K562 (cell line): ENCODE results near the gene BCL2L13. TPM values are rescaled to one million over a fixed set of nuclear protein-coding genes. Genes with fewer than 3 reads are reported as not detected.

Experiments
- ATAC-seq: fragments of 200-7000 bp; cut with Tn5 transposase; 3 replicates; pipeline ENCODE4 v1.9.1; 2020; ENCODE audit warnings: moderate library complexity
- BruUV-seq: library from RNA; stranded (reverse); fragments of 400-500 nt; replicated peaks from 2 replicates; lab custom pipeline; 2021; lab: Mats Ljungman, UMichigan
- CTCF ChIA-PET: fragments of 300-600 bp; formaldehyde crosslinking; extraction: SDS; loops from one replicate; lab custom pipeline; 2021; ENCODE audit warnings: low intra/inter-chr PET ratio; lab: Yijun Ruan, JAX
- POLR2A ChIA-PET: fragments of 300-600, 350-650 bp; sonication (Branson Sonifier 250); formaldehyde crosslinking; extraction: SDS; loops from one replicate; lab custom pipeline; 2021; ENCODE audit warnings: antibody characterized with exemption, inconsistent platforms; lab: Yijun Ruan, JAX
- DNase-seq, 4 experiments: peaks; one replicate each; pipeline versions ENCODE4 v3.0.0 to v3.0.0-alpha.2; 2011 to 2018; ENCODE audit warnings: low spot score in 3 of 4, mixed read lengths in 3 of 4; ENCODE audit errors: extremely low read depth in 1 of 4
- FAIRE-seq: peaks from 2 replicates; lab custom pipeline; 2011; peaks lifted over from hg19 to GRCh38; lab: Jason Lieb, UNC
- H2AFZ ChIP-seq: 2 replicates; pipeline ENCODE4 v1.6.0; 2011; ENCODE audit warnings: low read depth, low read length, control low read depth, inconsistent platforms
- H3K27ac ChIP-seq: fragments of 200-600 bp; 3 replicates; pipeline ENCODE4 v1.8.0; 2011; ENCODE audit warnings: low read depth, mild to moderate bottlenecking, control low read depth, inconsistent platforms, low read length, moderate library complexity, mixed read lengths; ENCODE audit errors: extremely low read depth
- H3K27me3 ChIP-seq, 2 experiments: fragments of 300-600 bp in 1 of 2; 2 replicates in 1 of 2; 3 replicates in 1 of 2; pipeline versions ENCODE4 v1.6.0 to v1.8.0; 2011; ENCODE audit warnings: inconsistent platforms in 2 of 2, low read length in 2 of 2, mild to moderate bottlenecking in 1 of 2, mixed read lengths in 1 of 2, moderate library complexity in 1 of 2; ENCODE audit not compliant: control insufficient read depth in 2 of 2, insufficient read depth in 2 of 2
- H3K36me3 ChIP-seq: fragments of 300-600 bp; 3 replicates; pipeline ENCODE4 v1.8.0; 2011; ENCODE audit warnings: mild to moderate bottlenecking, low read length, inconsistent platforms; ENCODE audit not compliant: control insufficient read depth, insufficient read depth
- H3K4me1 ChIP-seq, 2 experiments: fragments of 200-600 bp in 1 of 2; replicated peaks in 1 of 2; 2 replicates in 1 of 2; 3 replicates in 1 of 2; pipeline versions ENCODE4 v1.5.1 to v1.8.0; 2011; ENCODE audit warnings: inconsistent platforms in 2 of 2, low read length in 2 of 2, mild to moderate bottlenecking in 1 of 2, mixed read lengths in 1 of 2, moderate library complexity in 1 of 2; ENCODE audit not compliant: control insufficient read depth in 2 of 2, insufficient read depth in 2 of 2
- H3K4me2 ChIP-seq: 2 replicates; pipeline ENCODE4 v1.6.1; 2011; ENCODE audit warnings: low read length, control low read depth, inconsistent platforms, mixed read lengths; ENCODE audit not compliant: insufficient read depth
- H3K4me3 ChIP-seq: fragments of 200-600 bp; sonication (generic), shearing (Covaris generic); 2 replicates; pipeline ENCODE4 v1.5.1; 2016; ENCODE audit warnings: control low read depth, inconsistent platforms
- H3K79me2 ChIP-seq: fragments of 200-600 bp; 3 replicates; pipeline ENCODE4 v1.8.0; 2011; ENCODE audit warnings: low read length, inconsistent platforms; ENCODE audit not compliant: control insufficient read depth, insufficient read depth
- H3K9ac ChIP-seq, 2 experiments: 2 replicates each; pipeline versions ENCODE4 v1.6.0 to v1.6.1; 2011; ENCODE audit warnings: low read depth in 2 of 2, low read length in 2 of 2, control low read depth in 1 of 2, inconsistent platforms in 1 of 2, mild to moderate bottlenecking in 1 of 2, mixed read lengths in 1 of 2; ENCODE audit not compliant: insufficient read depth in 1 of 2
- H3K9me1 ChIP-seq: one replicate; pipeline ENCODE4 v1.6.0; 2011; ENCODE audit warnings: inconsistent platforms, mild to moderate bottlenecking, low read length, moderate library complexity; ENCODE audit not compliant: control insufficient read depth, insufficient read depth
- H3K9me3 ChIP-seq: replicated peaks from 2 replicates; pipeline ENCODE4 v1.5.1; 2011; ENCODE audit warnings: low read depth, low read length, inconsistent platforms; ENCODE audit not compliant: control insufficient read depth, insufficient read depth
- H4K20me1 ChIP-seq: replicated peaks from 2 replicates; pipeline ENCODE4 v1.6.1; 2011; ENCODE audit warnings: low read length, inconsistent platforms, mixed read lengths; ENCODE audit not compliant: control insufficient read depth, insufficient read depth
- HOMEZ ChIP-seq: fragments of 250-450 bp; sonication (Bioruptor Pico); IDR thresholded peaks from 2 replicates; pipeline ENCODE4 v1.4.0; 2020; ENCODE audit warnings: mild to moderate bottlenecking, moderate library complexity
- MEIS2 ChIP-seq: fragments of 450-650 bp; IDR thresholded peaks from 2 replicates; pipeline ENCODE4 v1.6.1; 2014; ENCODE audit warnings: mild to moderate bottlenecking; ENCODE audit not compliant: partially characterized antibody
- NR2F6 ChIP-seq: fragments of 450-650 bp; formaldehyde crosslinking; IDR thresholded peaks from 2 replicates; pipeline ENCODE4 v1.4.0; 2020; ENCODE audit warnings: mild to moderate bottlenecking
- RFX1 ChIP-seq: fragments of 450-650 bp; IDR thresholded peaks from 2 replicates; pipeline ENCODE4 v1.6.1; 2016; ENCODE audit warnings: mild to moderate bottlenecking, moderate library complexity
- SNRNP70 ChIP-seq: fragments of 200-400 bp; formaldehyde crosslinking; optimal IDR thresholded peaks from 2 replicates; pipeline ENCODE3; 2017; ENCODE audit warnings: low read depth, low read length
- TCF7L2 ChIP-seq: fragments of 150-350 bp; IDR thresholded peaks from 2 replicates; pipeline ENCODE4 v1.6.1; 2016; ENCODE audit warnings: low read depth, mild to moderate bottlenecking, low read length, moderate library complexity
- TSC22D4 ChIP-seq: fragments of 450-650 bp; IDR thresholded peaks from 2 replicates; pipeline ENCODE4 v1.6.1; 2016; ENCODE audit warnings: missing genetic modification characterization, missing biosample characterization, control low read depth
- ZNF175 ChIP-seq: fragments of 200-800 bp; sonication (Bioruptor generic); IDR thresholded peaks from 2 replicates; pipeline ENCODE4 v1.6.1; 2016; ENCODE audit warnings: low read depth, mild to moderate bottlenecking, missing genetic modification characterization, missing compliant biosample characterization
- ZNF274 ChIP-seq: IDR thresholded peaks from 2 replicates; pipeline ENCODE4 v1.6.1; 2011; ENCODE audit warnings: low read depth, mild to moderate bottlenecking, low read length, moderate library complexity, borderline replicate concordance
- ZNF444 ChIP-seq: fragments of 250-450 bp; sonication (Bioruptor Pico); IDR thresholded peaks from 2 replicates; pipeline ENCODE4 v1.4.0; 2020; ENCODE audit warnings: mild to moderate bottlenecking, moderate library complexity
- ZNF77 ChIP-seq: fragments of 250-450 bp; sonication (Bioruptor Pico); IDR thresholded peaks from 2 replicates; pipeline ENCODE4 v1.5.0; 2020
- WGBS: fragments of 100-300 bp; shearing (Covaris generic); methylation state at CpG from one replicate; pipeline ENCODE4 v1.1.6; 2016; ENCODE audit warnings: low coverage, mixed read lengths; ENCODE audit not compliant: insufficient coverage; ENCODE audit errors: missing lambda C conversion rate; 5-methylcytosine and 5-hydroxymethylcytosine counted together
- in situ Hi-C: fragments of 300-500 bp; cut with MboI; formaldehyde crosslinking; loops from 4 replicates; pipeline ENCODE4 v1.15.0; 2018; ENCODE audit warnings: inconsistent platforms, mixed read lengths
- intact Hi-C: fragments of 100-400 bp; cut with micrococcal nuclease; formaldehyde crosslinking; loops from 2 replicates; pipeline ENCODE4 v1.14.2; 2022
- polyA plus RNA-seq, 8 experiments: library from polyadenylated mRNA; depleted of rRNA in 4 of 8; stranded (reverse) in 5 of 8; unstranded in 3 of 8; fragments of >200 nt; fragmentation: Nextera tagmentation in 2 of 8; fragmentation: Illumina TruSeq in 1 of 8; extraction: Ambion mirVana in 2 of 8; extraction: Trizol in 1 of 8; gene quantifications; 2 replicates each; pipeline versions ENCODE4 v1.2.1 to v1.2.3, GENCODE V29; 2011 to 2014; ENCODE audit warnings: inconsistent platforms in 1 of 8, missing spikeins in 1 of 8
- total RNA-seq, 7 experiments: library from RNA; depleted of rRNA in 6 of 7; stranded (reverse); fragments of >200 nt in 6 of 7; fragmentation: Illumina TruSeq in 2 of 7; extraction: Trizol in 2 of 7; gene quantifications; 2 replicates each; pipeline versions ENCODE4 v1.2.1 to v1.2.3, GENCODE V29; 2011 to 2021; ENCODE audit warnings: low replicate concordance in 1 of 7
- TF ChIP-seq, protein P1 (sequence below): fragments of 450-650 bp; formaldehyde crosslinking; IDR thresholded peaks from 2 replicates; pipeline ENCODE4 v1.4.0; 2020; ENCODE audit warnings: mild to moderate bottlenecking

BCL2L13 gene
- total and polyA plus RNA-seq, 9 of the 15 experiments (the other 6 are each of a cell fraction or from before 2014, with no cell fraction given): 41.5 to 63.4 (median 56.5) TPM

- TF ChIP-seq RFX1: no peak
- TF ChIP-seq HOMEZ (CRISPR knock-in tag): no peak
- TF ChIP-seq NR2F6: no peak
- TF ChIP-seq, protein P1, sequence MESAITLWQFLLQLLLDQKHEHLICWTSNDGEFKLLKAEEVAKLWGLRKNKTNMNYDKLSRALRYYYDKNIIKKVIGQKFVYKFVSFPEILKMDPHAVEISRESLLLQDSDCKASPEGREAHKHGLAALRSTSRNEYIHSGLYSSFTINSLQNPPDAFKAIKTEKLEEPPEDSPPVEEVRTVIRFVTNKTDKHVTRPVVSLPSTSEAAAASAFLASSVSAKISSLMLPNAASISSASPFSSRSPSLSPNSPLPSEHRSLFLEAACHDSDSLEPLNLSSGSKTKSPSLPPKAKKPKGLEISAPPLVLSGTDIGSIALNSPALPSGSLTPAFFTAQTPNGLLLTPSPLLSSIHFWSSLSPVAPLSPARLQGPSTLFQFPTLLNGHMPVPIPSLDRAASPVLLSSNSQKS (CRISPR knock-in tag): no peak
- TF ChIP-seq TCF7L2: no peak
- no peak for TF ChIP-seq ZNF274
- no peak for TF ChIP-seq ZNF77 (CRISPR knock-in tag)
- TF ChIP-seq MEIS2: no peak
- TF ChIP-seq TSC22D4 (tag): no peak
- no peak for TF ChIP-seq ZNF175
- no peak for TF ChIP-seq SNRNP70
- TF ChIP-seq ZNF444 (CRISPR knock-in tag): no peak
- H3K4me1 ChIP-seq: peaks cover 13 to 60% of the 10 kb centered on the region in 2 experiments
- no TSS peak for BruUV-seq
- DNase-seq: no peak
- no peak overlapping the region for H3K4me2 ChIP-seq
- FAIRE-seq: no peak
- H3K4me3 ChIP-seq: no peak overlapping the region
- H3K27ac ChIP-seq: no peak overlapping the region
- H3K79me2 ChIP-seq: peaks cover 72% of the 10 kb centered on the region
- no peaks in the 10 kb centered on the region for H3K9me1 ChIP-seq
- peaks cover 47% of the 10 kb centered on the region for H4K20me1 ChIP-seq
- 85% methylated on average over 19 of the region's 19 CpGs for WGBS
- H3K9me3 ChIP-seq: no peaks in the 10 kb centered on the region
- intact Hi-C loops (loop anchor here (10.0 kb wide), 1 partner anchor 294 kb away; no protein-coding TSS in a partner anchor), in situ Hi-C loops (no loop called here)
- ATAC-seq: no peak
- peaks cover 18% of the 10 kb centered on the region; the same call in 2 of the 3 replicates for H3K36me3 ChIP-seq
- peak overlapping the region in 1 of 2 experiments; percentile 67; a peak in 1 of 4 replicates for H3K9ac ChIP-seq
- H2AFZ ChIP-seq: no peak overlapping the region
- ChIA-PET POLR2A (interaction anchor here (0.6 to 7.0 kb wide), 8 partner anchors 9 to 282 kb away, joined by 3 to 54 read pairs (median 3); no protein-coding TSS in a partner anchor), CTCF (no interaction called here)
- no peaks in the 10 kb centered on the region for H3K27me3 ChIP-seq
Observed at GRCh38 chr22:17770180-17771077, 131.9 kb downstream of the BCL2L13 start.
